ENCODE data around the gene DNAJB11.
"Not testable (repeated sequence)": the region's sequence is repeated elsewhere in the genome, so short reads cannot be mapped to it uniquely, and the experiment has no call there.

The DNAJB11 gene

DNA sequence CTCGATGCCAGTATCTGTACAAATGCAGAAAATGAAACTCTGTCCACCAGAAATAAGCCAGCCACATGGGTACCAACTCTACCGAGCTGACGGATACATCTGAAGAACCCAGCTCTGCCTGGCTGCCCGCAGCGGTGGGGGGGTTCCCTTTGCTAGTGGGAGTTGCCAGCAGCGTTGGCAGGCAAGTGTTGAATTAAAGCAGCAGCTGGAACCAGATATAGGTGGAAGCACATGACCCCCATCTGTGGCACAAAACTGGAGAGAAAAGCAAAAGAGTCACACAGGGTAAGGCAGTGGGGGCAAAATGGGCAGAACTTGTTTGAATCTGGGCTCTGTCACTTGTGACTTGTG, 44.3 kb upstream of the DNAJB11 start:
- H3K4me3 ChIP-seq (ENCODE audit: low read depth, low read length), result no peak overlapping the region
- TF ChIP-seq, protein P1, sequence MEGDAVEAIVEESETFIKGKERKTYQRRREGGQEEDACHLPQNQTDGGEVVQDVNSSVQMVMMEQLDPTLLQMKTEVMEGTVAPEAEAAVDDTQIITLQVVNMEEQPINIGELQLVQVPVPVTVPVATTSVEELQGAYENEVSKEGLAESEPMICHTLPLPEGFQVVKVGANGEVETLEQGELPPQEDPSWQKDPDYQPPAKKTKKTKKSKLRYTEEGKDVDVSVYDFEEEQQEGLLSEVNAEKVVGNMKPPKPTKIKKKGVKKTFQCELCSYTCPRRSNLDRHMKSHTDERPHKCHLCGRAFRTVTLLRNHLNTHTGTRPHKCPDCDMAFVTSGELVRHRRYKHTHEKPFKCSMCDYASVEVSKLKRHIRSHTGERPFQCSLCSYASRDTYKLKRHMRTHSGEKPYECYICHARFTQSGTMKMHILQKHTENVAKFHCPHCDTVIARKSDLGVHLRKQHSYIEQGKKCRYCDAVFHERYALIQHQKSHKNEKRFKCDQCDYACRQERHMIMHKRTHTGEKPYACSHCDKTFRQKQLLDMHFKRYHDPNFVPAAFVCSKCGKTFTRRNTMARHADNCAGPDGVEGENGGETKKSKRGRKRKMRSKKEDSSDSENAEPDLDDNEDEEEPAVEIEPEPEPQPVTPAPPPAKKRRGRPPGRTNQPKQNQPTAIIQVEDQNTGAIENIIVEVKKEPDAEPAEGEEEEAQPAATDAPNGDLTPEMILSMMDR (IDR thresholded peaks at IDR 0.05; ENCODE audit: low read depth, low read length), result no peak

GRCh38 chr3:186529201-186529999, 41.1 kb upstream of the DNAJB11 start:
- no peak overlapping the region for H3K4me3 ChIP-seq (ENCODE audit: low read depth, low read length)
- TF ChIP-seq, protein P1 (IDR thresholded peaks at IDR 0.05; ENCODE audit: low read depth, low read length), result no peak

DNA sequence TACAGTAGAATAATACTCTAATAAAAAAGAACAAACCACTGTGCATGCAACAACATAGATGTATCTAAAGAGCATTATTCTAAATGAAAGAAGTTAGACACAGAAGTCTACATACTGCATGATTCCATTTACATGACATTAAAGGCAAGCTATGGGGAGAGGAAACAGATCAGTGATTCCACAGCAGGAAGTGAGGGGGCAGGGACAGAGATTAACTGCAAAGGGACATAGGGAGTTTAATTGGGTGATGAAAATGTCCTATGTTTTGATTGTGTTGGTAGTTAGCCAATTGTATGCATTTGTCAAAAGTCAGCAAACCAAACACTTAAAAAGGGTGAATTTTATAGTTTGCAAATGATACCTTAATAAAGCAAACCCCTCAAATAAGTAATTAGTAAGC, 40.1 kb upstream of the DNAJB11 start:
- TF ChIP-seq, protein P1 (IDR thresholded peaks at IDR 0.05; ENCODE audit: low read depth, low read length), result no peak

DNA sequence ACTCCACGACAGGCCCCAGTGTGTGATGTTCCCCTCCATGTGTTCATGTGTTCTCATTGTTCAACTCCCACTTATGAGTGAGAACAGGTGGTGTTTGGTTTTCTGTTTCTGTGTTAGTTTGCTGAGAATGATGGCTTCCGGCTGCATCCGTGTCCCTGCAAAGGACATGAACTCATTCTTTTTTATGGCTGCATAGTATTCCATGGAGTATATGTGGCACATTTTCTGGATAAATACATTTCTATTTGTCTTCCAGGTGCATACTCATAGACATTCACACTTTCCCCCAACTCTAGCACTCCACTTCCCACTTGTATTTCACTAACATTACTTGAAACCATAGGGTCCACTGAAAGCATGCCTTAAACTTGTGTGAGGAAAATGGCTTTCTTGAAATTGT, 38.8 kb upstream of the DNAJB11 start:
- H3K4me3 ChIP-seq (ENCODE audit: low read depth, low read length), result not testable (repeated sequence)

More for the DNA sequence above, 40.1 kb upstream of the DNAJB11 start:
- H3K4me3 ChIP-seq (ENCODE audit: low read depth, low read length), result no peak overlapping the region

- H3K4me3 ChIP-seq (ENCODE audit: low read depth, low read length), result no peak overlapping the region
- TF ChIP-seq, protein P1 (IDR thresholded peaks at IDR 0.05; ENCODE audit: low read depth, low read length), result no peak
Observed at GRCh38 chr3:186532598-186533072, 37.9 kb upstream of the DNAJB11 start.

DNA sequence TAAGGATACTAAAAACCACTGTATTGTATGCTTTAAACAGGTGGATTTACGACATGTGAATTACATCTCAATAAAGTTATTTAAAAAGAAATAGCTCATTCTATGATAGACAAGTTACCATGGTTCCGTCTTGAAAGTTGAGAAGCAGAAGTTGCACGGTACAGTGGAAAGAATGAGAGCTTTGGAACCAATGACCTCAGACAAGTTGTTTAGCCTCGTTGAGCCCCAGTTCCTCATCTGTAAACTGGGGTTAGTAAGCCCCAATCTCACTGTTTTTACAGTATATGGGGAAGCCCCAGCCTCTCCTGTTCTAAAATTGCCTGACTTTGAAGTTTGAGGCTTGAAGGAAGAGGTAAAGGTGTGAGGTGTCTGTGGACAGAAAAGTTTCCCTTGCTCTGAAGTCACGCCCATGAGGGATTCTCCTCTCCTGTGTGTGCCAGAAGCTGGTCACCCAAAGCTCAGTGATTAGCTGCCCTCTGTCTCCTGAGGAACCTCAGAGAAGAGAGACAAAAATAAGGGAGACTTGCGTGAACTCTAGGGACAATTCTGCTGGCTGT, 36.3 kb upstream of the DNAJB11 start:
- TF ChIP-seq, protein P1 (IDR thresholded peaks at IDR 0.05; ENCODE audit: low read depth, low read length), result no peak
- no peak overlapping the region for H3K4me3 ChIP-seq (ENCODE audit: low read depth, low read length)

GRCh38 chr3:186536883-186537844, 33.4 kb upstream of the DNAJB11 start:
- TF ChIP-seq, protein P1 (IDR thresholded peaks at IDR 0.05; ENCODE audit: low read depth, low read length), result no peak
- H3K4me3 ChIP-seq (ENCODE audit: low read depth, low read length), result no peak overlapping the region

All from WI38 (cell line).